Fibroblast of lung (primary cell): ENCODE measurements around the gene MPZL2. TPM values are rescaled to one million over a fixed set of nuclear protein-coding genes. Genes with fewer than 3 reads are reported as not detected.

Experiments used
- DNase-seq, 2 donors: peaks; one replicate each; pipeline versions ENCODE4 v3.0.0 to v3.0.0-alpha.2; 2010; ENCODE audit warnings: low read depth in 2 of 2
- H2AFZ ChIP-seq: 2 replicates; pipeline ENCODE4 v1.5.1; 2012; ENCODE audit warnings: low read length, control low read depth, inconsistent platforms
- H3K27ac ChIP-seq: 2 replicates; pipeline ENCODE4 v1.5.1; 2011; ENCODE audit warnings: low read length, control low read depth; ENCODE audit not compliant: insufficient read depth
- H3K27me3 ChIP-seq: 2 replicates; pipeline ENCODE4 v1.5.1; 2011; ENCODE audit warnings: mild to moderate bottlenecking, low read length; ENCODE audit not compliant: control insufficient read depth, insufficient read depth
- H3K36me3 ChIP-seq: 2 replicates; pipeline ENCODE4 v1.5.1; 2011; ENCODE audit warnings: low read length; ENCODE audit not compliant: control insufficient read depth, insufficient read depth
- H3K4me1 ChIP-seq: 2 replicates; pipeline ENCODE4 v1.5.1; 2011; ENCODE audit warnings: low read length; ENCODE audit not compliant: control insufficient read depth, insufficient read depth; ENCODE audit errors: extremely low read depth
- H3K4me2 ChIP-seq: 2 replicates; pipeline ENCODE4 v1.5.1; 2011; ENCODE audit warnings: low read length, control low read depth; ENCODE audit not compliant: insufficient read depth; ENCODE audit errors: extremely low read depth
- H3K4me3 ChIP-seq, 4 experiments: fragments of 200-600 bp in 1 of 4; sonication (generic) in 1 of 4; replicated peaks in 1 of 4; 2 replicates each; pipeline ENCODE4 v1.5.1; 2011 to 2016; ENCODE audit warnings: low read length in 4 of 4, low read depth in 3 of 4, mild to moderate bottlenecking in 3 of 4, control low read depth in 2 of 4, inconsistent platforms in 1 of 4, mixed read lengths in 1 of 4; ENCODE audit not compliant: insufficient read depth in 1 of 4; ENCODE audit errors: control extremely low read depth in 1 of 4
- H3K79me2 ChIP-seq: 2 replicates; pipeline ENCODE4 v1.5.1; 2012; ENCODE audit warnings: mild to moderate bottlenecking, low read length, inconsistent platforms; ENCODE audit not compliant: control insufficient read depth, insufficient read depth
- H3K9ac ChIP-seq: 2 replicates; pipeline ENCODE4 v1.5.1; 2011; ENCODE audit warnings: mild to moderate bottlenecking, low read length, control low read depth; ENCODE audit not compliant: insufficient read depth
- H3K9me3 ChIP-seq: 2 replicates; pipeline ENCODE4 v1.5.1; 2012; ENCODE audit warnings: low read depth, low read length; ENCODE audit not compliant: control insufficient read depth, insufficient read depth
- H4K20me1 ChIP-seq: 2 replicates; pipeline ENCODE4 v1.5.1; 2011; ENCODE audit warnings: low read length; ENCODE audit not compliant: control insufficient read depth, insufficient read depth; ENCODE audit errors: extremely low read depth
- CTCF ChIP-seq, 2 donors: IDR thresholded peaks in 1 of 2; conservative IDR thresholded peaks in 1 of 2; 1 replicate in 1 of 2; 2 replicates in 1 of 2; pipeline ENCODE4 v1.5.1; 2011 to 2012; ENCODE audit warnings: low read length in 2 of 2, control low read depth in 1 of 2, inconsistent platforms in 1 of 2, low read depth in 1 of 2, mild to moderate bottlenecking in 1 of 2
- EZH2 ChIP-seq: IDR thresholded peaks from 2 replicates; pipeline ENCODE4 v1.5.1; 2012; ENCODE audit warnings: low read length, control low read depth, mild to moderate bottlenecking; ENCODE audit errors: missing control alignments
- polyA plus RNA-seq, 2 donors: library from polyadenylated mRNA; depleted of rRNA in 1 of 2; stranded (reverse) in 1 of 2; unstranded in 1 of 2; fragments of >200 nt; gene quantifications; 2 replicates each; pipeline ENCODE4 v1.2.1, GENCODE V29; 2011 to 2012; ENCODE audit warnings: missing spikeins in 1 of 2
- total RNA-seq: library from RNA; depleted of rRNA; stranded (reverse); fragments of >200 nt; gene quantifications from 2 replicates; pipeline ENCODE4 v1.2.1, GENCODE V29; 2014

Gene MPZL2
- total and polyA plus RNA-seq, 2 donors (not counting 1 experiment from before 2014, with no cell fraction given), result not detected

DNA sequence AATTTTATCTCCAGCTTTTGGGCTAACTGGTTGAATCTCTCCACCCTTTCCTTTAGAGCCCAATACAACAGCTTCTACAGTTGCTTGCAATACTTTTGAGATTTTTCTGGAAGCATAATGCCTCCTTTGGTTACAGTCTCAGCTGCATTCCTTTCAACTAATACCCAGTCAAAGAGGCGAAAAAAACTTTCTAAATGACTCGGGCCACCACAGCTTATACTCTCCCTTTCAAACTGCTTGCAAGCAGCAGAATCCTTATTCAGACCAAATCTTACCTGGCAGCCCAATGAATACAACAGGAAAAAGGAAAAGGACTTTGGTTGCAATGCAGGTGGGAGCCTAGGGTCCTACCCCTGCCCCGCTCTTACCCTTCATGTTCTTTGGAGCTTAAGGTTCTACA lies 55.1 kb downstream of the MPZL2 start:
- Histone ChIP-seq H3K9ac (no peak overlapping the region), H3K79me2 (no peaks in the 10 kb centered on the region), H3K9me3 (no peaks in the 10 kb centered on the region), H2AFZ (no peak overlapping the region), H3K4me2 (no peak overlapping the region), H3K27ac (no peak overlapping the region), H4K20me1 (no peaks in the 10 kb centered on the region), H3K4me1 (no peaks in the 10 kb centered on the region), H3K27me3 (peaks cover 5% of the 10 kb centered on the region), H3K4me3 (no peak overlapping the region), H3K36me3 (no peaks in the 10 kb centered on the region)
- DNase-seq, result no peak
- TF ChIP-seq CTCF (conservative IDR thresholded peaks at IDR 0.05 in 1 of 2, IDR thresholded peaks at IDR 0.05 in 1 of 2; ENCODE audit: low read depth in 1 of 2, low read length in 2 of 2) (no peak), EZH2 (no peak)

DNA sequence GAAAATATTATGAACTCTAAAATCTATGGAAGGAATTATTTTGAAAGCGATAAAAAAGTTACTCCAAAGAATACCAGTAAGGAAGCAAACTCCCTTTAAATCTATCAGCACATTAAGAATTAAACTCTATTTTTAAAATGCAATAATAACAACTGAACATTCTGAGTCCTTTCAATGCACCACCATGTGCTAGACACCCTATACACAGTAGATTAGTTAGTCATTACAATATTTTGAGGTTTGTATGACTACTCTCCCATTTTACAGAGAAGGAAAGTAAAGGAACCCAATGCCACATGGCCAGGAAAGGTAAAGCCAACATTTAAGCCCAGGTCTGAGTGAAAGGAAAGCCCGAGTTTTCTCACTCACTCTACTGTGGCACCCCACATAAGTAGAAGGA lies 57.0 kb downstream of the MPZL2 start:
- no peaks in the 10 kb centered on the region for H3K9me3 ChIP-seq
- no peaks in the 10 kb centered on the region for H4K20me1 ChIP-seq
- no peak overlapping the region for H3K27ac ChIP-seq
- no peak overlapping the region for H3K4me2 ChIP-seq
- TF ChIP-seq EZH2 (no peak), CTCF (conservative IDR thresholded peaks at IDR 0.05 in 1 of 2, IDR thresholded peaks at IDR 0.05 in 1 of 2; ENCODE audit: low read depth in 1 of 2, low read length in 2 of 2) (no peak)
- no peaks in the 10 kb centered on the region for H3K4me1 ChIP-seq
- no peak for DNase-seq
- no peaks in the 10 kb centered on the region for H3K79me2 ChIP-seq
- no peak overlapping the region for H3K4me3 ChIP-seq
- peaks cover 3% of the 10 kb centered on the region for H3K27me3 ChIP-seq
- no peak overlapping the region for H3K9ac ChIP-seq
- no peak overlapping the region for H2AFZ ChIP-seq
- H3K36me3 ChIP-seq, result no peaks in the 10 kb centered on the region

- no peak for DNase-seq
- TF ChIP-seq EZH2, result no peak
- no peak overlapping the region for H3K4me3 ChIP-seq
Observed at GRCh38 chr11:118206391-118207031, 57.6 kb downstream of the MPZL2 start.

More at GRCh38 chr11:118206391-118207031, 57.6 kb downstream of the MPZL2 start:
- H3K4me2 ChIP-seq, result no peak overlapping the region
- no peaks in the 10 kb centered on the region for H3K9me3 ChIP-seq
- H3K4me1 ChIP-seq, result no peaks in the 10 kb centered on the region
- H3K79me2 ChIP-seq, result no peaks in the 10 kb centered on the region
- no peak overlapping the region for H3K9ac ChIP-seq
- no peaks in the 10 kb centered on the region for H4K20me1 ChIP-seq
- no peak overlapping the region for H3K27ac ChIP-seq
- peaks cover 3% of the 10 kb centered on the region for H3K27me3 ChIP-seq
- no peak overlapping the region for H2AFZ ChIP-seq
- no peaks in the 10 kb centered on the region for H3K36me3 ChIP-seq
